T follicular helper cell (primary cell): Measurements from ENCODE around the gene EIF4EBP3.
"Not testable (repeated sequence)": the region's sequence is repeated elsewhere in the genome, so short reads cannot be mapped to it uniquely, and the experiment has no call there.

Experiments
- DNase-seq: peaks from one replicate; pipeline ENCODE4 v3.0.0-alpha.2; 2020; ENCODE audit warnings: low read depth

Gene EIF4EBP3

GRCh38 chr5:140579188-140579747 is 31.8 kb downstream of the EIF4EBP3 start:
- not testable (repeated sequence) for DNase-seq

GRCh38 chr5:140587495-140587894 is 40.0 kb downstream of the EIF4EBP3 start:
- DNase-seq: no peak

GRCh38 chr5:140588311-140589070 is 41.0 kb downstream of the EIF4EBP3 start:
- DNase-seq: no peak

- DNase-seq: no peak
Measured at GRCh38 chr5:140590861-140591260, 43.4 kb downstream of the EIF4EBP3 start.

GRCh38 chr5:140591747-140592372 is 44.4 kb downstream of the EIF4EBP3 start:
- DNase-seq: no peak

- not testable (repeated sequence) for DNase-seq
Measured at GRCh38 chr5:140593070-140593469, 45.6 kb downstream of the EIF4EBP3 start.

GRCh38 chr5:140594169-140594568 is 46.7 kb downstream of the EIF4EBP3 start:
- DNase-seq: no peak

GRCh38 chr5:140595538-140596300 is 48.3 kb downstream of the EIF4EBP3 start:
- DNase-seq: no peak

GRCh38 chr5:140596321-140596741 is 48.9 kb downstream of the EIF4EBP3 start:
- DNase-seq: no peak

GRCh38 chr5:140598836-140599235 is 51.4 kb downstream of the EIF4EBP3 start:
- no peak for DNase-seq
